ENCODE results near the gene GMDS. TPM values are rescaled to one million over a fixed set of nuclear protein-coding genes. Genes with fewer than 3 reads are reported as not detected.
"Not testable (repeated sequence)": the region's sequence is repeated elsewhere in the genome, so short reads cannot be mapped to it uniquely, and the experiment has no call there.

The GMDS gene
- total RNA-seq, 4 donors from 2014 or later: 3.4 to 7.2 (median 4.6) TPM

DNA sequence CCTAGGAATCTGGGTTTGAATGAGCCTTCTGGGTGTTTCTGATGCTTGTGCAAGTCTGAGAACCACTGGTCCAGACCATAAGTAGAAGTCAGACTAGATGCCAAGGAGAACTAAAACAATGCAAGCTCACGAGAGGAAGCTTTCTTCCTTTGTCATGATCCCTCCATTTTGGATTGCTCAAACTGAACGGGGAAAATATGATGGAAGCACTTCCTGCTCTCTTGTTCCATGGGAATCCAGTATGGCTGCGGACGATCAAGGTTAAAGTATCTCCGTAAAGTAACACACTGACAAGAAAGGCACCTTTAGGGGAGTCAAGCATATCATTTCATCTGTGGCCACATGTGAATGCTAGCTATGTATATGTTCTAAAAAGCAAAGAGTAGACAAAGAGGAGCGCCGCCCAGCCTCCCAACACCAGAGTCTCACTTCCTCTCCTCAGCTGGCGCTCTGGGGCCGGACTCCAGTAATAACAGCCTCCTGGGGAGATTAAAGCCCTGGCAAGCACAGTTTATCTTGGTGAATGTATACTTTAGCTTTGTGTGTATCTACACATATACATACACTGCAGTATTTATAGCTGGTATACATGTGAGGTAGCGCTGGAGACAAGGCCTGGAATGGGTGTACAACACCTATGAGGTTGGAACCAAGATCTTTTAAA lies 547.6 kb downstream of the GMDS start:
- H3K27ac ChIP-seq: no peak overlapping the region
- H3K36me3 ChIP-seq: no peaks in the 10 kb centered on the region
- peaks cover 0 to 4% of the 10 kb centered on the region in 2 donors for H3K4me1 ChIP-seq
- TF ChIP-seq, protein P1, sequence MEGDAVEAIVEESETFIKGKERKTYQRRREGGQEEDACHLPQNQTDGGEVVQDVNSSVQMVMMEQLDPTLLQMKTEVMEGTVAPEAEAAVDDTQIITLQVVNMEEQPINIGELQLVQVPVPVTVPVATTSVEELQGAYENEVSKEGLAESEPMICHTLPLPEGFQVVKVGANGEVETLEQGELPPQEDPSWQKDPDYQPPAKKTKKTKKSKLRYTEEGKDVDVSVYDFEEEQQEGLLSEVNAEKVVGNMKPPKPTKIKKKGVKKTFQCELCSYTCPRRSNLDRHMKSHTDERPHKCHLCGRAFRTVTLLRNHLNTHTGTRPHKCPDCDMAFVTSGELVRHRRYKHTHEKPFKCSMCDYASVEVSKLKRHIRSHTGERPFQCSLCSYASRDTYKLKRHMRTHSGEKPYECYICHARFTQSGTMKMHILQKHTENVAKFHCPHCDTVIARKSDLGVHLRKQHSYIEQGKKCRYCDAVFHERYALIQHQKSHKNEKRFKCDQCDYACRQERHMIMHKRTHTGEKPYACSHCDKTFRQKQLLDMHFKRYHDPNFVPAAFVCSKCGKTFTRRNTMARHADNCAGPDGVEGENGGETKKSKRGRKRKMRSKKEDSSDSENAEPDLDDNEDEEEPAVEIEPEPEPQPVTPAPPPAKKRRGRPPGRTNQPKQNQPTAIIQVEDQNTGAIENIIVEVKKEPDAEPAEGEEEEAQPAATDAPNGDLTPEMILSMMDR (IDR thresholded peaks at IDR 0.05 in 4 of 5, conservative IDR thresholded peaks at IDR 0.05 in 1 of 5): no peak
- no peak for TF ChIP-seq POLR2A (IDR thresholded peaks at IDR 0.05)
- DNase-seq (no peak), ATAC-seq (no peak)
- no peaks in the 10 kb centered on the region for H3K9me3 ChIP-seq
- intact Hi-C loops (cut with DNase I; ENCODE audit: low total_unique reads): no loop called here
- no peak overlapping the region for H3K4me3 ChIP-seq
- in situ Hi-C loops (cut with MboI; ENCODE audit: low sequenced_read_pairs in 4 of 4): no loop called here
- H3K27me3 ChIP-seq: no peaks in the 10 kb centered on the region

DNA sequence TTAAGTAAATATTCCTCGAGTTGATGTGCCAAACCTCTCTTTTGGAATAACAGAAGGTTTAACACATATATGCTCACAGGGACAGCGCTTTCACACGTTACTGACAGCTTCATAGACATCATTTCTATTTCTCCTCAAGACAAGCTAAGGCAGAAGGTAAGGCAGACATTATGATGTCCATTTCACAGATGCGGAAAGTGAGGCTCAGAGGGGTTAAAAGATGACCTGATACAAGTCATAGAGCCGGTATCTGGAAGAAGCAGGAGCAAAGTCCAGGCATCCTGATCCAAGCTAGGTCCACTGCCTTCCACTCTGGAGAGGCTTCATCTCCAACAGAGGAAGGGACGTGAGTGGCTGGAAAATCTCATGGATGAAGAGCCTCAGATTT lies 548.9 kb downstream of the GMDS start:
- Histone ChIP-seq H3K36me3 (no peaks in the 10 kb centered on the region), H3K4me1 (no peaks in the 10 kb centered on the region), H3K27ac (no peak overlapping the region), H3K4me3 (no peak overlapping the region), H3K27me3 (no peaks in the 10 kb centered on the region), H3K9me3 (no peaks in the 10 kb centered on the region)
- in situ Hi-C loops (cut with MboI; ENCODE audit: low sequenced_read_pairs in 4 of 4): no loop called here
- no peak for TF ChIP-seq POLR2A (IDR thresholded peaks at IDR 0.05)
- TF ChIP-seq, protein P1 (IDR thresholded peaks at IDR 0.05 in 4 of 5, conservative IDR thresholded peaks at IDR 0.05 in 1 of 5): no peak
- DNase-seq: no peak
- no peak for ATAC-seq
- intact Hi-C loops (cut with DNase I; ENCODE audit: low total_unique reads): no loop called here

- Histone ChIP-seq H3K36me3 (no peaks in the 10 kb centered on the region), H3K4me3 (no peak overlapping the region), H3K27ac (no peak overlapping the region), H3K4me1 (no peaks in the 10 kb centered on the region), H3K27me3 (no peaks in the 10 kb centered on the region), H3K9me3 (no peaks in the 10 kb centered on the region)
- TF ChIP-seq POLR2A (IDR thresholded peaks at IDR 0.05): no peak
- TF ChIP-seq, protein P1 (IDR thresholded peaks at IDR 0.05 in 4 of 5, conservative IDR thresholded peaks at IDR 0.05 in 1 of 5): no peak
- ATAC-seq: peak in 1 of 2 donors; percentile 56
- DNase-seq: peak in 1 of 2 donors; percentile 16
- in situ Hi-C loops (cut with MboI; ENCODE audit: low sequenced_read_pairs in 4 of 4): no loop called here
- intact Hi-C loops (cut with DNase I; ENCODE audit: low total_unique reads): no loop called here
Observed at GRCh38 chr6:1695546-1696462, 549.6 kb downstream of the GMDS start.

DNA sequence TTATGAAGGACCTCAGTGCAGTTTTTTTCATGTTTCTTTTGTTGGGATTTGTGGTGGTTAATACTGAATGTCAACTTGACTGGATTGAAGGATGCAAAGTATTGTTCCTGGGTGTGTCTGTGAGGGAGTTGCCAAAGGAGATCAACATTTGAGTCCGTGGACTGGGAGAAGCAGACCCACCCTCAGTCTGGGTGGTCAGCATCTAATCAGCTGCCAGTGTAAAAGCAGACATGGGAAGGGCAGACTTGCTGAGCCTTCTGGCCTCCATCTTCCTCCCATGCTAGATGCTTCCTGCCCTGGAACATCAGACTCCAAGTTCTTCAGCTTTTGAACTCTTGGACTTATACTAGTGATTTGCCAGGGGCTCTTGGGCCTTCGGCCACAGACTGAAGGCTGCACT lies 553.6 kb downstream of the GMDS start:
- not testable (repeated sequence) for DNase-seq

GRCh38 chr6:1690656-1691055 lies 554.7 kb downstream of the GMDS start:
- H3K9me3 ChIP-seq; intact Hi-C loops (cut with DNase I; ENCODE audit: low total_unique reads); H3K4me3 ChIP-seq; H3K27ac ChIP-seq; DNase-seq; H3K27me3 ChIP-seq; in situ Hi-C loops (cut with MboI; ENCODE audit: low sequenced_read_pairs in 4 of 4); ATAC-seq; H3K36me3 ChIP-seq: not testable (repeated sequence)
- peaks cover 0 to 14% of the 10 kb centered on the region in 2 donors for H3K4me1 ChIP-seq

More for the DNA sequence above, 553.6 kb downstream of the GMDS start:
- H3K27ac ChIP-seq; in situ Hi-C loops (cut with MboI; ENCODE audit: low sequenced_read_pairs in 4 of 4); H3K36me3 ChIP-seq; ATAC-seq; intact Hi-C loops (cut with DNase I; ENCODE audit: low total_unique reads); H3K4me3 ChIP-seq; H3K27me3 ChIP-seq; H3K9me3 ChIP-seq; H3K4me1 ChIP-seq: not testable (repeated sequence)

Data from gastrocnemius medialis (tissue), 4 donors.